IMR-90 (cell line): ENCODE measurements around the gene PEAK1.

Experiments
- BHLHE40 ChIP-seq: fragments of 150-350 bp; IDR thresholded peaks from 2 replicates; pipeline ENCODE4 v1.6.1; 2016; ENCODE audit warnings: mild to moderate bottlenecking, low read depth, low read length
- CEBPB ChIP-seq: IDR thresholded peaks from 2 replicates; pipeline ENCODE4 v1.6.1; 2012; ENCODE audit warnings: low read depth, low read length, improper control_type of control experiment
- CHD1 ChIP-seq: IDR thresholded peaks from 2 replicates; pipeline ENCODE4 v1.6.1; 2012; ENCODE audit warnings: low read depth, low read length, improper control_type of control experiment
- MAFK ChIP-seq: IDR thresholded peaks from 2 replicates; pipeline ENCODE4 v1.6.1; 2012; ENCODE audit warnings: low read depth, low read length, improper control_type of control experiment
- MAZ ChIP-seq: IDR thresholded peaks from 2 replicates; pipeline ENCODE4 v1.6.1; 2012; ENCODE audit warnings: low read depth, mild to moderate bottlenecking, low read length, improper control_type of control experiment, moderate library complexity, borderline replicate concordance
- POLR2A ChIP-seq: IDR thresholded peaks from 2 replicates; pipeline ENCODE4 v1.6.1; 2012; ENCODE audit warnings: mild to moderate bottlenecking, low read depth, low read length
- RAD21 ChIP-seq: IDR thresholded peaks from 2 replicates; pipeline ENCODE4 v1.6.1; 2012; ENCODE audit warnings: low read length, improper control_type of control experiment
- RFX5 ChIP-seq: IDR thresholded peaks from 2 replicates; pipeline ENCODE4 v1.8.0; 2012; ENCODE audit warnings: low read depth, mild to moderate bottlenecking, low read length, moderate library complexity
- TF ChIP-seq, protein P1 (sequence below): conservative IDR thresholded peaks from 2 replicates; pipeline ENCODE4 v1.5.1; 2012; ENCODE audit warnings: mild to moderate bottlenecking, low read depth, low read length, improper control_type of control experiment

DNA sequence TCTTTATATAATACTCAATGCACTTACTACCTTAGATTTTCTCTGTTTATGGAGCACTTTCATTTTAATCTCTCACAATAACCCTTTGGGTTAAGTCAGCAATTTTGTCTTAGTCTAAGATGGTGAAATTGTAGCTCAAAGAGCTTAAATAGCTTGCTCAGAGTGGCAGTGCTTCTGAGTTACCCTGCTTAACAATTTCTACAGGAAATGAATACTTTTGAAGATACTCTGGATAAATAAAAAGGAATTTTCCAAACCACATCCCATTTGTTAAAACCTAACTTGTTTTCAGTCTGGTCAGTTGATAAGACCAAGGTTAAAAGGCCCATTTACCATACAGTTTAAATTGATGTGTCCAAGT is 38.0 kb upstream of the PEAK1 start:
- peak; percentile 78 for TF ChIP-seq MAFK
- no peak for TF ChIP-seq RFX5
- TF ChIP-seq, protein P1, sequence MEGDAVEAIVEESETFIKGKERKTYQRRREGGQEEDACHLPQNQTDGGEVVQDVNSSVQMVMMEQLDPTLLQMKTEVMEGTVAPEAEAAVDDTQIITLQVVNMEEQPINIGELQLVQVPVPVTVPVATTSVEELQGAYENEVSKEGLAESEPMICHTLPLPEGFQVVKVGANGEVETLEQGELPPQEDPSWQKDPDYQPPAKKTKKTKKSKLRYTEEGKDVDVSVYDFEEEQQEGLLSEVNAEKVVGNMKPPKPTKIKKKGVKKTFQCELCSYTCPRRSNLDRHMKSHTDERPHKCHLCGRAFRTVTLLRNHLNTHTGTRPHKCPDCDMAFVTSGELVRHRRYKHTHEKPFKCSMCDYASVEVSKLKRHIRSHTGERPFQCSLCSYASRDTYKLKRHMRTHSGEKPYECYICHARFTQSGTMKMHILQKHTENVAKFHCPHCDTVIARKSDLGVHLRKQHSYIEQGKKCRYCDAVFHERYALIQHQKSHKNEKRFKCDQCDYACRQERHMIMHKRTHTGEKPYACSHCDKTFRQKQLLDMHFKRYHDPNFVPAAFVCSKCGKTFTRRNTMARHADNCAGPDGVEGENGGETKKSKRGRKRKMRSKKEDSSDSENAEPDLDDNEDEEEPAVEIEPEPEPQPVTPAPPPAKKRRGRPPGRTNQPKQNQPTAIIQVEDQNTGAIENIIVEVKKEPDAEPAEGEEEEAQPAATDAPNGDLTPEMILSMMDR: no peak
- TF ChIP-seq POLR2A: no peak
- no peak for TF ChIP-seq CEBPB
- TF ChIP-seq CHD1: no peak
- TF ChIP-seq MAZ: no peak
- no peak for TF ChIP-seq RAD21
- no peak for TF ChIP-seq BHLHE40
